ENCODE results near the gene ANHX. TPM values are rescaled to one million over a fixed set of nuclear protein-coding genes. Genes with fewer than 3 reads are reported as not detected.

The ANHX gene
- total and polyA plus RNA-seq, 8 donors, result not detected

DNA sequence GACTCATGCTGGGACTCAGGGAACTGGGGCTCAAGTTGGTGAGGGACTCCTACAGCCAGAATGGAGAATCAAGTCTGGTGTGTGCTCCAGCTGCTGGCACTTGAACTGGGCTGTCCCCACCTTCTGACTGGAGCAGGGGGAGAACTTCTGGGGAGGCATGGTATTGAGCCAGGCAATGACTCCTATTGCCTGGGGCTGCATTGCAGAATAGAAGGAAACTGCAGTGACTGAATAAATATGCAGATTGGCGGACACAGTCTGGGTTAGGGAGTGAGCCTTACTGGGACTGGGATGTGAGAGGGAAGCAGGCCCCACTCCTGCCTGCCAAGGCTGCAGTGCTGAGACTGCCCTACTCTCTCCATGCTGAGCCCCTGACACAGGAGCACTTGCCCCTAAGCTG lies 63.2 kb downstream of the ANHX start:
- intact Hi-C loops (cut with DNase I; ENCODE audit: low total_unique reads), result no loop called here
- TF ChIP-seq, protein P1, sequence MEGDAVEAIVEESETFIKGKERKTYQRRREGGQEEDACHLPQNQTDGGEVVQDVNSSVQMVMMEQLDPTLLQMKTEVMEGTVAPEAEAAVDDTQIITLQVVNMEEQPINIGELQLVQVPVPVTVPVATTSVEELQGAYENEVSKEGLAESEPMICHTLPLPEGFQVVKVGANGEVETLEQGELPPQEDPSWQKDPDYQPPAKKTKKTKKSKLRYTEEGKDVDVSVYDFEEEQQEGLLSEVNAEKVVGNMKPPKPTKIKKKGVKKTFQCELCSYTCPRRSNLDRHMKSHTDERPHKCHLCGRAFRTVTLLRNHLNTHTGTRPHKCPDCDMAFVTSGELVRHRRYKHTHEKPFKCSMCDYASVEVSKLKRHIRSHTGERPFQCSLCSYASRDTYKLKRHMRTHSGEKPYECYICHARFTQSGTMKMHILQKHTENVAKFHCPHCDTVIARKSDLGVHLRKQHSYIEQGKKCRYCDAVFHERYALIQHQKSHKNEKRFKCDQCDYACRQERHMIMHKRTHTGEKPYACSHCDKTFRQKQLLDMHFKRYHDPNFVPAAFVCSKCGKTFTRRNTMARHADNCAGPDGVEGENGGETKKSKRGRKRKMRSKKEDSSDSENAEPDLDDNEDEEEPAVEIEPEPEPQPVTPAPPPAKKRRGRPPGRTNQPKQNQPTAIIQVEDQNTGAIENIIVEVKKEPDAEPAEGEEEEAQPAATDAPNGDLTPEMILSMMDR (IDR thresholded peaks at IDR 0.05), result no peak
- no peak for TF ChIP-seq EP300 (IDR thresholded peaks at IDR 0.05)
- TF ChIP-seq POLR2AphosphoS5 (IDR thresholded peaks at IDR 0.05), result no peak
- peaks cover 17 to 97% (median 83%) of the 10 kb centered on the region in 4 donors for H3K9me3 ChIP-seq

More for the DNA sequence above, 63.2 kb downstream of the ANHX start:
- H3K4me3 ChIP-seq, result no peak overlapping the region
- no peak overlapping the region for H3K27ac ChIP-seq
- DNase-seq, result no peak
- no peaks in the 10 kb centered on the region for H3K4me1 ChIP-seq
- no peaks in the 10 kb centered on the region for H3K27me3 ChIP-seq
- WGBS, 5 donors, result 75 to 100% (median 88%) methylated on average over 1 of the region's 1 CpG
- H3K36me3 ChIP-seq, result no peaks in the 10 kb centered on the region

Small RNA genes within 50 kb of the gene (small RNA-seq; reads per million reads assigned to genes)
- gene RF00019 (0 reads per million in 4 donors), gene RNU6-717P (0 reads per million in 4 donors)

Other genes with a start within 250 kb of the ANHX start
- 10 to 100 TPM in 1 of 5 donors, 1 to 10 TPM in 4; 1.8 to 30.3 (median 4.5) TPM for gene ZNF26, start 249.5 kb downstream of the ANHX start, total RNA-seq
- 1 to 10 TPM; 1.2 to 3.0 (median 2.1) TPM for gene ZNF26, start 249.5 kb downstream of the ANHX start, polyA plus RNA-seq
- gene ZNF84, start 198.4 kb downstream of the ANHX start, total RNA-seq, result 10 to 100 TPM; 10.5 to 53.3 (median 20.1) TPM
- gene ZNF84, start 198.4 kb downstream of the ANHX start, polyA plus RNA-seq, result 1 to 10 TPM; 3.5 to 7.8 (median 7.5) TPM
- gene ZNF140, start 155.0 kb downstream of the ANHX start, total RNA-seq, result 10 to 100 TPM in 3 of 5 donors, 1 to 10 TPM in 2; 2.3 to 43.3 (median 34.1) TPM
- 10 to 100 TPM; 10.0 to 17.1 (median 13.2) TPM for gene ZNF140, start 155.0 kb downstream of the ANHX start, polyA plus RNA-seq
- 1 to 10 TPM; 1.4 to 6.4 (median 2.7) TPM for gene ZNF891, start 105.6 kb downstream of the ANHX start, total RNA-seq
- gene ZNF891, start 105.6 kb downstream of the ANHX start, polyA plus RNA-seq, result under 1 TPM; 0.15 to 0.38 (median 0.25) TPM
- 10 to 100 TPM in 2 of 5 donors, 1 to 10 TPM in 2, not detected in 1; 4.6 to 20.7 (median 13.1) TPM for gene ZNF10, start 105.2 kb downstream of the ANHX start, total RNA-seq
- gene ZNF10, start 105.2 kb downstream of the ANHX start, polyA plus RNA-seq, result 1 to 10 TPM; 2.4 to 5.8 (median 4.9) TPM
- gene ZNF268, start 54.4 kb downstream of the ANHX start, total RNA-seq, result 10 to 100 TPM in 3 of 5 donors, 1 to 10 TPM in 1, under 1 TPM in 1; under 0.01 to 39.7 (median 12.1) TPM
- gene ZNF268, start 54.4 kb downstream of the ANHX start, polyA plus RNA-seq, result 1 to 10 TPM; 2.7 to 5.3 (median 3.1) TPM